Measurements from ENCODE around the gene C12orf43.

DNA sequence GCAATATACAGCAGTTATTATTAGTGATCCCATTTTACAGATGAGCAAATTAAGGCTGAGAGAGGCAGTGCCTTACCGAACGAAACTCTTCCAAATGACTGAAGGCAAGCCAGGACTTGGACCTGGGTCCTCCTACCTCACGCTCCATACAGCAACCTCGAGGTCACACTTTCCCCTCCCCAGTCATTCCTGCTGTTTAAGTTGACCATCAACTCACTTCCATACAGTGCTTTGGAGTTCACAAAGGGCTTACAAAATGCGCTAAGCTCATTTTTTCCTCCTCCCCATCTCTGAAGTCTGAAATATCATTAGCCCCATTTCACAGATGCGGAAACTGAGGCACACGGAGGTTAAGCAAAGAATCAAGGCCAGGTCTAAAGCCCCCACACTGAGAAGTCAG lies 33.6 kb downstream of the C12orf43 start:
- TF ChIP-seq, protein P1, sequence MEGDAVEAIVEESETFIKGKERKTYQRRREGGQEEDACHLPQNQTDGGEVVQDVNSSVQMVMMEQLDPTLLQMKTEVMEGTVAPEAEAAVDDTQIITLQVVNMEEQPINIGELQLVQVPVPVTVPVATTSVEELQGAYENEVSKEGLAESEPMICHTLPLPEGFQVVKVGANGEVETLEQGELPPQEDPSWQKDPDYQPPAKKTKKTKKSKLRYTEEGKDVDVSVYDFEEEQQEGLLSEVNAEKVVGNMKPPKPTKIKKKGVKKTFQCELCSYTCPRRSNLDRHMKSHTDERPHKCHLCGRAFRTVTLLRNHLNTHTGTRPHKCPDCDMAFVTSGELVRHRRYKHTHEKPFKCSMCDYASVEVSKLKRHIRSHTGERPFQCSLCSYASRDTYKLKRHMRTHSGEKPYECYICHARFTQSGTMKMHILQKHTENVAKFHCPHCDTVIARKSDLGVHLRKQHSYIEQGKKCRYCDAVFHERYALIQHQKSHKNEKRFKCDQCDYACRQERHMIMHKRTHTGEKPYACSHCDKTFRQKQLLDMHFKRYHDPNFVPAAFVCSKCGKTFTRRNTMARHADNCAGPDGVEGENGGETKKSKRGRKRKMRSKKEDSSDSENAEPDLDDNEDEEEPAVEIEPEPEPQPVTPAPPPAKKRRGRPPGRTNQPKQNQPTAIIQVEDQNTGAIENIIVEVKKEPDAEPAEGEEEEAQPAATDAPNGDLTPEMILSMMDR (IDR thresholded peaks at IDR 0.05), result no peak
- TF ChIP-seq POLR2A (IDR thresholded peaks at IDR 0.05), result no peak

Measured in right lobe of liver (tissue), 4 donors.